Kidney (tissue), 14 donors: ENCODE results near the gene HECW1. TPM values are rescaled to one million over a fixed set of nuclear protein-coding genes. Genes with fewer than 3 reads are reported as not detected.
A peak's percentile ranks its signal among the peaks of the same experiment; 100 is the strongest.

ENCODE experiments used
- DNase-seq, 5 donors: peaks; one replicate each; pipeline ENCODE4 v3.0.0-alpha.2; 2013 to 2020
- FAIRE-seq: peaks from 2 replicates; lab custom pipeline; 2012; peaks lifted over from hg19 to GRCh38; lab: Jason Lieb, UNC
- H3K27ac ChIP-seq, 2 donors: one replicate each; pipeline ENCODE4 v1.7.0; 2013; ENCODE audit warnings: low read depth in 2 of 2, low read length in 2 of 2, inconsistent platforms in 1 of 2
- H3K27me3 ChIP-seq: one replicate; pipeline ENCODE4 v1.7.1; 2013; ENCODE audit warnings: low read length, inconsistent platforms; ENCODE audit not compliant: control insufficient read depth, insufficient read depth
- H3K36me3 ChIP-seq, 3 donors: one replicate each; pipeline versions ENCODE4 v1.7.0 to v1.7.1; 2013; ENCODE audit warnings: low read length in 3 of 3, control low read depth in 1 of 3, inconsistent platforms in 1 of 3; ENCODE audit not compliant: insufficient read depth in 3 of 3, control insufficient read depth in 2 of 3
- H3K4me1 ChIP-seq, 3 donors: one replicate each; pipeline versions ENCODE4 v1.7.0 to v1.7.1; 2013; ENCODE audit warnings: low read length in 3 of 3, inconsistent platforms in 1 of 3, low read depth in 1 of 3; ENCODE audit not compliant: control insufficient read depth in 2 of 3, insufficient read depth in 2 of 3
- H3K4me3 ChIP-seq, 3 donors: one replicate each; pipeline versions ENCODE4 v1.7.0 to v1.8.1; 2013; ENCODE audit warnings: low read length in 3 of 3, control low read depth in 1 of 3, inconsistent platforms in 1 of 3
- H3K9ac ChIP-seq, 3 donors: one replicate each; pipeline versions ENCODE4 v1.7.0 to v1.7.1; 2013; ENCODE audit warnings: low read length in 3 of 3, control low read depth in 1 of 3, inconsistent platforms in 1 of 3
- H3K9me3 ChIP-seq, 3 donors: one replicate each; pipeline versions ENCODE4 v1.7.0 to v1.7.1; 2013; ENCODE audit warnings: low read length in 3 of 3, control low read depth in 1 of 3, inconsistent platforms in 1 of 3; ENCODE audit not compliant: control insufficient read depth in 2 of 3, insufficient read depth in 1 of 3
- CTCF ChIP-seq: IDR thresholded peaks from 3 replicates; pipeline ENCODE4 v1.5.1; 2012; ENCODE audit warnings: mild to moderate bottlenecking, moderate library complexity, borderline replicate concordance; ENCODE audit not compliant: insufficient read depth; ENCODE audit errors: extremely low read depth
- intact Hi-C: fragments of 100-400 bp; cut with DNase I; formaldehyde crosslinking; loops from one replicate; pipeline ENCODE4 v1.11.1; 2022
- polyA plus RNA-seq: library from polyadenylated mRNA; stranded (reverse); fragments of 350-450 nt; fragmentation: Illumina TruSeq; extraction: RNeasy Lipid Tissue Mini Kit (QIAGEN cat#74804); gene quantifications from one replicate; pipeline ENCODE4 v1.2.3, GENCODE V29; 2014; ENCODE audit warnings: low read depth, low replicate concordance; ENCODE audit not compliant: insufficient read depth
- total RNA-seq: library from RNA; stranded (reverse); fragmentation: NEBNext Ultra II Directional; extraction: Animal tissue kit (Norgen Biotek cat#: 25700); gene quantifications from one replicate; pipeline ENCODE4 v1.2.1, GENCODE V29; 2021
- donor health status: control.
- donor health status: control.
- donor health status: control.
- donor health status: control.
- donor health status: control.
- donor health status: DM: yes; HTN: yes; CAD: no.
- donor health status: Normal renal cell carcinoma (clear cell type).

HECW1 gene
- total and polyA plus RNA-seq, 2 donors from 2014 or later, result 0.50 to 7.5 TPM

GRCh38 chr7:43179393-43179792, 66.9 kb downstream of the HECW1 start:
- no peak overlapping the region for H3K27ac ChIP-seq
- no peak overlapping the region for H3K9ac ChIP-seq
- H3K9me3 ChIP-seq, result no peaks in the 10 kb centered on the region
- no peaks in the 10 kb centered on the region for H3K4me1 ChIP-seq
- no peak for FAIRE-seq
- no peak for TF ChIP-seq CTCF
- DNase-seq, result no peak
- H3K36me3 ChIP-seq, result no peaks in the 10 kb centered on the region
- no peaks in the 10 kb centered on the region for H3K27me3 ChIP-seq
- intact Hi-C loops, result no loop called here
- H3K4me3 ChIP-seq, result no peak overlapping the region

GRCh38 chr7:43192806-43193460, 80.5 kb downstream of the HECW1 start:
- Histone ChIP-seq H3K27ac (no peak overlapping the region), H3K4me3 (no peak overlapping the region), H3K9me3 (peaks cover 0 to 1% (median 0%) of the 10 kb centered on the region in 3 donors), H3K36me3 (no peaks in the 10 kb centered on the region), H3K9ac (no peak overlapping the region), H3K4me1 (no peaks in the 10 kb centered on the region), H3K27me3 (no peaks in the 10 kb centered on the region)
- intact Hi-C loops, result no loop called here
- DNase-seq, result no peak
- FAIRE-seq, result no peak
- TF ChIP-seq CTCF, result no peak

- peak in 3 of 5 donors; percentile 47 to 82 (median 71) for DNase-seq
- Histone ChIP-seq H3K9ac (no peak overlapping the region), H3K9me3 (peaks cover 0 to 2% (median 0%) of the 10 kb centered on the region in 3 donors), H3K27ac (no peak overlapping the region), H3K4me3 (no peak overlapping the region), H3K27me3 (no peaks in the 10 kb centered on the region), H3K4me1 (no peaks in the 10 kb centered on the region), H3K36me3 (no peaks in the 10 kb centered on the region)
- intact Hi-C loops, result no loop called here
- no peak for TF ChIP-seq CTCF
- FAIRE-seq, result no peak
Observed at GRCh38 chr7:43193893-43194292, 81.4 kb downstream of the HECW1 start.

- FAIRE-seq, result no peak
- Histone ChIP-seq H3K36me3 (no peaks in the 10 kb centered on the region), H3K27ac (no peak overlapping the region), H3K4me3 (no peak overlapping the region), H3K4me1 (no peaks in the 10 kb centered on the region), H3K9ac (no peak overlapping the region), H3K9me3 (peaks cover 0 to 2% (median 0%) of the 10 kb centered on the region in 3 donors), H3K27me3 (no peaks in the 10 kb centered on the region)
- intact Hi-C loops, result no loop called here
- no peak for DNase-seq
- no peak for TF ChIP-seq CTCF
Observed at GRCh38 chr7:43195256-43195655, 82.8 kb downstream of the HECW1 start.
